Measurements from ENCODE around the gene TXNDC2.
"Not testable (repeated sequence)": the region's sequence is repeated elsewhere in the genome, so short reads cannot be mapped to it uniquely, and the experiment has no call there.

Gene TXNDC2

DNA sequence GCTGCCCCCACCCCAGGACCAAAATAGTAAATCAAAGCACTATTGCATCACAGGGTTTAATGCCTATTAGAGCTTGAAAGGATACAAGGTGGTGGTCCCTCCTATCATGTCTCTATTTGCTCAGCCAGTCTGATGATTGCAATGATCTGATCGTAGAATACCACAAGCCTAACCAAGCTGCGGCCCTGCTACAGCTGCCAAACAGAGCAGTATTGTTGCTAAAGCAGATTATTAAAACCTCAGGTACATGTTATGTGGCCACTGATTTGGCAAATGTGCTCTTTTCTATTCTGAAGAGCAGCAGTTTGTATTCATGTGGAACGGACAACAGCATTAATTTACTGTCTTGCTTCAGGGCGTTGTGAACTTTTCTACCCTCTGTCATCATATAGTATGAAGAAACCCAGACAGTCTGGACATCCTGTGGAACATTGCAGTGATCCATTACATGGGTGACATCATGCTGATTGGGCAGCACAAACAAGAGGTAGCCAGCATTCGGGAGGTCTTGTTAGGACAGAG is 19.7 kb downstream of the TXNDC2 start:
- Histone ChIP-seq H3K9me3 (ENCODE audit: control insufficient read depth, insufficient read depth, low read length) (no peaks in the 10 kb centered on the region), H3K9ac (ENCODE audit: low read depth, low read length) (no peak overlapping the region), H3K36me3 (ENCODE audit: insufficient read depth, low read length) (no peaks in the 10 kb centered on the region), H3K4me1 (ENCODE audit: insufficient read depth, low read length) (no peaks in the 10 kb centered on the region)

DNA sequence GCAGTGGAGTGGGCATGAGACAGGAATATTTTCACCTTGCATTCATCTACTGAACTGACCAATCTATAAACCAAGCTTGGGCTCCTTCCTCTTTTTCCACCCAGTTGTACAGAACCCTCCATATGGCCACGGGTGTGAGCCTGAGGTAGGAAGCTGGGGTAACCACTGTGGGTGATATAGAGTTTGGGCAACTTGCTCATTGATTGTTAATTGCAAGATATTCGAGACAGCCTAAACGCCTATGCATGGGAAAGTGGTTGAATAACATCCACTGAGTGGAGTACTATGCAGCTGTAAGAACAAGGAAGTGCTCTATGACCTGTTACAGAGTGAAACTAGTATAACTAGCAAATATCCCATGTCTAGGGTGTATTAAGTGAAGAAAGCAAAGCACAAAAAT is 20.7 kb downstream of the TXNDC2 start:
- Histone ChIP-seq H3K9ac (ENCODE audit: low read depth, low read length) (no peak overlapping the region), H3K9me3 (ENCODE audit: control insufficient read depth, insufficient read depth, low read length) (no peaks in the 10 kb centered on the region), H3K36me3 (ENCODE audit: insufficient read depth, low read length) (no peaks in the 10 kb centered on the region)

DNA sequence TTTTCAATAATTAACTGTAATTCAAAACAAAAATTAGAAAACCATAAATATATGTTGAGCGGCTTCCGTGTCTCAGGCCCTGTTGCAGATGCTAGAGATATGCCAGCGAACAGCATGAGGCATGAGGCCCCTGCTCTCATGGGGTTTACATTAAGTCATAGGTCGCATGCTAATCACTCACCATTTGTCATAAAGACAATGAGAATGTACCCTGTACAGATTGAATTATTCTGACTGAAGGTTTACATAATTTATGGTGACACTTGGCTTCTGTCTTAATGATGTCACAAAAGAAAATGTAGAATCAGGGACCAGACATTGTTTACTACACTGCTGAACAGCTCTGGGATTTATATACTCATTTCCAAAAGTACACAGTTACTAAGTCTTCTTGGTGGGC is 22.1 kb downstream of the TXNDC2 start:
- no peaks in the 10 kb centered on the region for H3K9me3 ChIP-seq (ENCODE audit: control insufficient read depth, insufficient read depth, low read length)
- H3K4me1 ChIP-seq (ENCODE audit: insufficient read depth, low read length) = no peaks in the 10 kb centered on the region
- no peaks in the 10 kb centered on the region for H3K36me3 ChIP-seq (ENCODE audit: insufficient read depth, low read length)
- no peak overlapping the region for H3K9ac ChIP-seq (ENCODE audit: low read depth, low read length)

More for the DNA sequence above, 20.7 kb downstream of the TXNDC2 start:
- no peaks in the 10 kb centered on the region for H3K4me1 ChIP-seq (ENCODE audit: insufficient read depth, low read length)

DNA sequence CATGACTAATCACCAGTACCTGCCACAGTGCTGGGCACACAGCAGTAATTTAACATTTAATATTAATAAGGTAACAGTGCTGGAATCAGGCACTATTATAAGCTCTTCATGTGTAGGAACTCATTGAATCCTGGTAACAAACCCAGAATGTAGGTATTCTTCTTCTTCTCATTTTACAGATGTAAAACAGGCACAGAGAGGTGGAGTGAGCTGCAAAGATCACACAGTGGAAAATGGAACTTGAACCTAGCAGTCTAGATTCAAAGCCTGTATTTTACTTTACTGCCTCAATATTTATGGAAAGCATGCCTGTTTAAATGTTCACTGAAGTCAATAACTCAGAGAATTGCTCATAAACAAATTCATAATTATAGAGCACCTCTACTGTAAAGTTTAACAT is 24.3 kb downstream of the TXNDC2 start:
- H3K4me1 ChIP-seq (ENCODE audit: insufficient read depth, low read length) = no peaks in the 10 kb centered on the region
- H3K9ac ChIP-seq (ENCODE audit: low read depth, low read length) = no peak overlapping the region
- H3K36me3 ChIP-seq (ENCODE audit: insufficient read depth, low read length) = no peaks in the 10 kb centered on the region
- H3K9me3 ChIP-seq (ENCODE audit: control insufficient read depth, insufficient read depth, low read length) = no peaks in the 10 kb centered on the region

DNA sequence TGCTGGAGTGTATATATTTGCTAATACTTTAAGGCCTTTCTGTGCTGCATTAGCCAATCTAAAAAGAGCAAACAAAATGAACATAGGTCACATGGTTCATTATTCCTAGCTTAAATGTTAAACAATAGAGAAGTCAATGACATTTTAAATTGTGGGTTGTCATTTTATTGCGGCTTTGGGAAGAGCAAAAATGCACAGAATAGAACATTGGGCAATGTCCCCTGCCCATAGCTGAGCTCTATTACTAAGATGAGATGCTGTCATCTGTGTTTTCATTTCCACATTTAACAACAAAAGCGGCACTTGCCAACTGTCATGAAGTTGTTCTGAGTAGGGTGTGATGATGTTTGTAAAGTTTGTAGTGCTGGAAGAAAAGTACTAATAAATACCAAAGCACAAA is 24.9 kb downstream of the TXNDC2 start:
- H3K9me3 ChIP-seq (ENCODE audit: control insufficient read depth, insufficient read depth, low read length) = no peaks in the 10 kb centered on the region
- H3K9ac ChIP-seq (ENCODE audit: low read depth, low read length) = no peak overlapping the region
- no peaks in the 10 kb centered on the region for H3K36me3 ChIP-seq (ENCODE audit: insufficient read depth, low read length)

DNA sequence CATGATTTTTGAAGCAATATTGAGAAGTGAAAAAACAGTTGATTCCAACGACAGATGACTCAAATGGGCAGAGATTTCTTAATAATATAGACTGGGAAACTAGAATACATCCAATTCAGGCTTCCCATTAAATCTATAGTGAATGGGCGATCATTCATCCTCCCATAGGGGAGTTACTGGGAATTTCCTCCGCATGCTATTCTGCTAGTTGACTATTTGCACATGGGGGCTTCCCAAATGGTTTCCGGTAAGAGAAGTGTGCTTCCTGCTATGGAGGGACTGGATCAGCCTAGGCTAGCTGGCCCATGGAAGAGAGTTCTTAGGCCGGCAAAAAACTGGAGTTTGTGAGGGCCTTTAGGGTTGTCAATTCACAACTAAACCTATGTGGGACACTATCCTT is 25.5 kb downstream of the TXNDC2 start:
- Histone ChIP-seq H3K9ac (ENCODE audit: low read depth, low read length) (no peak overlapping the region), H3K4me1 (ENCODE audit: insufficient read depth, low read length) (peaks cover 5% of the 10 kb centered on the region; the same call in 1 of the 2 replicates), H3K36me3 (ENCODE audit: insufficient read depth, low read length) (no peaks in the 10 kb centered on the region), H3K9me3 (ENCODE audit: control insufficient read depth, insufficient read depth, low read length) (no peaks in the 10 kb centered on the region)

More for the DNA sequence above, 24.9 kb downstream of the TXNDC2 start:
- H3K4me1 ChIP-seq (ENCODE audit: insufficient read depth, low read length) = no peaks in the 10 kb centered on the region

DNA sequence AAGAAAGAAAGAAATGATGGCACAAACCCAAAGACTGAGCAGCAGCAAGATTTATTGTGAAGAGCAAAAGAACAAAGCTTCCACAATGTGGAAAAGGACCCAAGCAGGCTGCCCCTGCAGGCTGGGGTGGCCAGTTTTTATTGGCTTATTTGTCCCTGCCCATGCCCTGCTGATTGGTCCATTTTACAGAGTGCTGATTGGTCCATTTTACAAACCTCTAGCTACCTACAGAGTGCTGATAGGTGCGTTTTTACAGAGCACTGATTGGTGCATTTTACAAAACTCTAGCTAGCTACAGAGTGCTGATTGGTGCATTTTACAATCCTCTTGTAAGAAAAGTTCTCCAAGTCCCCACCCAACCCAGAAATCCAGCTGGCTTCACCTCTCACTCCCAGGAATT is 26.5 kb downstream of the TXNDC2 start:
- H3K4me1 ChIP-seq (ENCODE audit: insufficient read depth, low read length); H3K36me3 ChIP-seq (ENCODE audit: insufficient read depth, low read length); H3K9ac ChIP-seq (ENCODE audit: low read depth, low read length); H3K9me3 ChIP-seq (ENCODE audit: control insufficient read depth, insufficient read depth, low read length): not testable (repeated sequence)

DNA sequence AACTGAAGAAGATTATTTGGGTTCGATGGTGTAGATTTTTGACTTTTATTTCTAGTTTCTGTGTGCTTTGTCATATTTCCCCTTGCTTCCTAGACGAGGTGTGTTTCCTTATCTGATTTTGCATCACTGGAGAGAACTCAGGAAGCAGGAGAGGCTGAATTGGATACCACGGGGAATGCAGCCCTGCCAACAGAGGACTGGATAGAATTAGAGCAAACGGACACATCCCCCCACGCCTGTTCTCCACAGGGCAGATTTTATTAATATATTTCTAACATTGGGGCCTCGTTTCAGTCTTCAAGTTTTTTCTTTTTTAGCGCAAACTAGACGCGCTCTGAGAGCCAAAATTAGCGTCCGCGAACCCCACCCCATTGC is 27.4 kb downstream of the TXNDC2 start:
- Histone ChIP-seq H3K36me3 (ENCODE audit: insufficient read depth, low read length) (no peaks in the 10 kb centered on the region), H3K9ac (ENCODE audit: low read depth, low read length) (peak overlapping the region; percentile 74), H3K4me1 (ENCODE audit: insufficient read depth, low read length) (peaks cover 11% of the 10 kb centered on the region; the same call in 1 of the 2 replicates), H3K9me3 (ENCODE audit: control insufficient read depth, insufficient read depth, low read length) (no peaks in the 10 kb centered on the region)

DNA sequence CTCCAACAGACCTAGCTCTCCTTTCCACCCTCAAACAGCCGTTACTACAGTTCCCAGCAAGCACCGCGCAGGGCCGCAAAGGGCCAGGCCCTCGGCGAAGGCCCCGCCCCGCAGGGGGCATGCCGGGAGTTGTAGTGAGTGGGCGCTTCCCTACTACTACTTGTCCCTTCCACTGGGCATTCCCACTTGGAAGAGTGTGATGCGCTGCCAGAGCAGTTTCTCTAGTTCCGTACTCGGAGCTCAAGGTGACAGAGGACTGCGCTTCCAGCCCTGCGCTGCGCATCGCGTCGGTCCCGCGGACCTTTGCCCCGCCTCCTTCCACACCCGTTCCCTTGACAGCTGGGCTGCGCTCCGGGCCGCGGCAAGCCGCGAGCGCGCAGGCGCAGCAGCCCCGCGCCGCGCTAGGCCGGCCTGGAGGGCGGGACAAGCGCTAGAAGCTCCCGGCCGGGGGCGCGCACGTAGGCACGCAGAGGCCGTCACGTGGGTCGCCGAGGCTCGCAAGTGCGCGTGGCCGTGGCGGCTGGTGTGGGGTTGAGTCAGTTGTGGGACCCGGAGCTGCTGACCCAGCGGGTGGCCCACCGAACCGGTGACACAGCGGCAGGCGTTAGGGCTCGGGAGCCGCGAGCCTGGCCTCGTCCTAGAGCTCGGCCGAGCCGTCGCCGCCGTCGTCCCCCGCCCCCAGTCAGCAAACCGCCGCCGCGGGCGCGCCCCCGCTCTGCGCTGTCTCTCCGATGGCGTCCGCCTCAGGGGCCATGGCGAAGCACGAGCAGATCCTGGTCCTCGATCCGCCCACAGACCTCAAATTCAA is 28.0 kb downstream of the TXNDC2 start, which contains the start of gene VAPA:
TSS of gene VAPA (plus strand) at position 491 of the 808 bp plus-strand sequence. CDS start at position 732, 241 bp downstream.
- Histone ChIP-seq H3K36me3 (ENCODE audit: insufficient read depth, low read length) (no peaks in the 10 kb centered on the region), H3K9ac (ENCODE audit: low read depth, low read length) (peak within 1 kb of the TSS; percentile 74), H3K4me1 (ENCODE audit: insufficient read depth, low read length) (peaks cover 15% of the 10 kb centered on the region; the same call in 1 of the 2 replicates), H3K9me3 (ENCODE audit: control insufficient read depth, insufficient read depth, low read length) (no peaks in the 10 kb centered on the region)

DNA sequence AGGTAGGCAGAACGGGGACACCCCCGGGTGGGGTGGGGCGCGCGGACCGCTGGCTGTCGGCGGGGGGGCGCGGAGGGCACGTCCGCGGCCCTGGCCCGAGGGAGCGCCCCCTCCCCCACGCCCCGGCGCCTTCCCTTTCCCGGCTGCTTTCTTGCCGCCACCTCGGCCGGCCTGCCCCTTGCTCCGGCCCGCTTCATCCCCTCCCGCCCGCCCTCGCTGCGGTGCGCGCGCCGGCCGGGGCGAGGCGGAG is 28.5 kb downstream of the TXNDC2 start:
- Histone ChIP-seq H3K4me1 (ENCODE audit: insufficient read depth, low read length) (peaks cover 17% of the 10 kb centered on the region), H3K9ac (ENCODE audit: low read depth, low read length) (peak overlapping the region; percentile 74), H3K36me3 (ENCODE audit: insufficient read depth, low read length) (no peaks in the 10 kb centered on the region), H3K9me3 (ENCODE audit: control insufficient read depth, insufficient read depth, low read length) (no peaks in the 10 kb centered on the region)

DNA sequence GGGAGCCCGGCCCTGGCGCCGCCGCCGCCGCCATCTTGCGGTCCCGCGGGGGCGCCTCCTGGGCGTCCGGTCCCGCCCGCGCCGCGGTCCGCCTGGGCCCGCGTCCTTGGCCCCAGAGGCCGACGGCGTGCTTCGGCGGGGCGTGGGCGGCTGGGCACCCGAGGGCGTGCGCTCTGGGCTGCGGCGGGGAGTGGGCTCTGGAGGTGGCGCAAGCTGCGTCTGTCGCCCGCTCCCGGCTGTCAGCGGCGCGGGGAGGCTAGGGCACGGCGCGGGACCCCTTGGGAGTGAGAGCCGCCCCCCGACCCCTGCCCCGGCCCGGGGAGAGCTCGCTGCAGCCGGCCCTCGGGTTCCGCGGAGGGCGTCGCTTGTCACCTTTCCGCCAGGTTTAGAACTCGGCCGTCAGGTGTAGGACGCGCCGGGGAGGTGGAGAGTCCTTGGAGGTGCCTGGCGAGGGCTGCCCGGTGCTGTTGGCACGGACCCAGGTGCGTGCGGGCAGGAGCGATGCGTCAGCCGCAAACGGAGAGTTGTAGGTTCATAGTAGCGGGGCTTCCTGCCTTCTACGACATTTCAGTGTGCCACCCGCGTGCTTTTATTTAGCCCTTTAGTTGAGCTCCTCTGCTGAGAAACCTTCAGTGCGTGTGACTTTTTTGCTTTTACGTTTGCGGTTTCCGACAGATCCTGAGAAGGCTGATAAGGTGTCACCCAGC is 29.0 kb downstream of the TXNDC2 start:
- Histone ChIP-seq H3K9me3 (ENCODE audit: control insufficient read depth, insufficient read depth, low read length) (no peaks in the 10 kb centered on the region), H3K9ac (ENCODE audit: low read depth, low read length) (peak overlapping the region; percentile 74), H3K36me3 (ENCODE audit: insufficient read depth, low read length) (no peaks in the 10 kb centered on the region), H3K4me1 (ENCODE audit: insufficient read depth, low read length) (peaks cover 21% of the 10 kb centered on the region)

DNA sequence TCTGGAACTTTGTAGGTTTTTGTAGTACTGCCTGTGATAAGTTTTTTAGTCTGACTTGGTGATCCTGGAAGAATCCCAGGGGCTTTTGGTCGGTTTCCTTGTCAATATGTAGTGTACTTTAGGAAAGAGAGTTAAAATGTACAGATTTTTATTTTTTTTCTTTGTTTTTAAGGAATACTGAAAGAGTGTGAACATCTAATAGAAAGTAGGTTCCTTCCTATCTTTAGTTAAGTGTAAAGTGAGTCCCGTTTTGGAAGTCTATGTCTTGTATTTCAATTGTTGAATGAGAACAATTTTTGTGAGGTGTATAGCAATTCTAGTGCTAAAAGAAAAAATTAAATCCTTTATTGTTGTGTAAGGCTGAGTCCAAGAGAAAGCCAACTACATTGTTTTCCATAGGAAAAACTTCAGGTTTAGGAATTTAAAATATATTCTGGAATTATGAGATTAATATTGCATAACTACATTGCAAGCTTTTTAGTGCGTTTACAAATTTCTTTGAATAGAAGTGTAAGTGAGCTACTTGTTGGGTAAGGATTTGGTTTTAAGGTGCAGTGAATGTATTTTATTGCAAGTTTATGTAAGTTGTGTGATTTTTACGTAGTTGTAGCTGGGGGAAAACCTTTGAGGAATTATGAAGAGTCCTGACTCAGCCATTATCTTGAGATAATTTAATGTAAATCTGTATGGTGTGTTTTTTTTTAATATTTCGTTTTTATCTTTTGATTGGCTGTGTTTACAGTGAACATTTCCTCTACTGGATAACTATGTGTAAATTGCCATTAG is 29.7 kb downstream of the TXNDC2 start:
- no peaks in the 10 kb centered on the region for H3K9me3 ChIP-seq (ENCODE audit: control insufficient read depth, insufficient read depth, low read length)
- peak overlapping the region; percentile 74 for H3K9ac ChIP-seq (ENCODE audit: low read depth, low read length)
- peaks cover 24% of the 10 kb centered on the region for H3K4me1 ChIP-seq (ENCODE audit: insufficient read depth, low read length)
- no peaks in the 10 kb centered on the region for H3K36me3 ChIP-seq (ENCODE audit: insufficient read depth, low read length)

DNA sequence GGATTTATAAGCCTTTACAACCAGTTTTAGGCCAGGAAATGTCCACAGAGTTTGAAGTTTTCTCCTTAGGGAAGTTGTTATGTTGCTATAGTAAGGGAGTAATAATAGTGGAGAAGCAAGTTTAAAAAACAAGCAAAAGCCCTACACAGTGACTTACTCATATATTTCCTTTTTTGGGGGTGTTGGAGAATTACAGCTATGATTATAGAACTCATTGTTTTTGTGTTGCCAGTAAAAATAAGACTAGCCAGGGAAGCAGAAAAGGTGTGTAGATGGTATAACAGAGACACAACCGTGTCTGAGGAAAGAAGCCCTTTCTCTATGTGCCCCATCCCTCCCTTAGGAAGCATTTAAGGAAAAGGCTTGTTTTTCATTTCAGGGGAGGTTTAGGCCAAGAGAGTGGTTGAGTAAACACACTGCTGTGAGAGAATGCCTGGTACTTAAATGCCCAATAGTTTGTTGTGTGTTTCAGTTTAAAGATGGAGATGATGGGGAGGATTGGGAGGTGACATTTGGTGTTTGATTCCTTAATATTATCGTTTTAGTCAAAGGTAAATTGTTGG is 30.4 kb downstream of the TXNDC2 start:
- Histone ChIP-seq H3K4me1 (ENCODE audit: insufficient read depth, low read length) (peaks cover 31% of the 10 kb centered on the region), H3K36me3 (ENCODE audit: insufficient read depth, low read length) (no peaks in the 10 kb centered on the region), H3K9me3 (ENCODE audit: control insufficient read depth, insufficient read depth, low read length) (no peaks in the 10 kb centered on the region), H3K9ac (ENCODE audit: low read depth, low read length) (peak overlapping the region; percentile 37; the same call in 1 of the 2 replicates)

DNA sequence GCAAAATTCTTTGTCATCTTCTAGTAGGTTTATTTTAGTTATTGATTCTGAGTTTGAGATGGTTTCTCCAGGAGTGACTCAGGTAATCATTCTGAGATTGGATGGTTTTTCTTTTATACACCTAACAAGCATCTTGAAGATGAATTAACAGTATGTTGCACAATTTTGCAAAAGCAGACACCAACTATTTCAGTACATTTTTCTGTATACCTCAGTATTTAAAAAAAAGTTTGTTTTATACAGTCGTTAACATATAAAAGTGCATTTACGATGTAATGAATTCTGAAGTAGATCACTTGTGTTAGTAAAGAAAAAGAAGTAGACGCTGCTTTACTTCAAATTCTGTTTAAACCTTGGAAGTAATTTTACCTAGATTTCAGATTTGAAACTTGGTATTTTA is 31.0 kb downstream of the TXNDC2 start:
- Histone ChIP-seq H3K4me1 (ENCODE audit: insufficient read depth, low read length) (peaks cover 35% of the 10 kb centered on the region), H3K36me3 (ENCODE audit: insufficient read depth, low read length) (no peaks in the 10 kb centered on the region), H3K9me3 (ENCODE audit: control insufficient read depth, insufficient read depth, low read length) (no peaks in the 10 kb centered on the region), H3K9ac (ENCODE audit: low read depth, low read length) (no peak overlapping the region)
